K562 (cell line): ENCODE measurements around the gene GPR107. TPM values are rescaled to one million over a fixed set of nuclear protein-coding genes. Genes with fewer than 3 reads are reported as not detected.

ENCODE experiments used
- CBX1 ChIP-seq: sonication (generic); IDR thresholded peaks from 2 replicates; pipeline ENCODE4 v1.6.1; 2016; ENCODE audit warnings: antibody characterized with exemption, low read depth, mild to moderate bottlenecking
- EZH2 ChIP-seq: IDR thresholded peaks from 2 replicates; pipeline ENCODE4 v1.6.1; 2012; ENCODE audit warnings: low read depth, mild to moderate bottlenecking, inconsistent platforms, low read length, borderline replicate concordance
- HMGN3 ChIP-seq: IDR thresholded peaks from 2 replicates; pipeline ENCODE4 v1.6.1; 2011; ENCODE audit warnings: borderline replicate concordance, low read depth, mild to moderate bottlenecking, mixed read lengths, low read length; ENCODE audit not compliant: insufficient read length; ENCODE audit errors: extremely low read depth
- KDM5B ChIP-seq: fragments of 200-600 bp; sonication (generic); IDR thresholded peaks from 2 replicates; pipeline ENCODE4 v1.6.1; 2012; ENCODE audit warnings: low read depth, mild to moderate bottlenecking, moderate library complexity, low read length, control low read depth, inconsistent platforms; ENCODE audit not compliant: insufficient replicate concordance
- PHB ChIP-seq: fragments of 250-450 bp; sonication (Bioruptor Pico); IDR thresholded peaks from 2 replicates; pipeline ENCODE4 v1.5.0; 2021
- RBM15 ChIP-seq: fragments of 200-400 bp; formaldehyde crosslinking; IDR thresholded peaks from 2 replicates; pipeline ENCODE4 v1.6.1; 2018; ENCODE audit warnings: mild to moderate bottlenecking, low read length, moderate library complexity; ENCODE audit not compliant: insufficient read depth
- SRSF3 ChIP-seq: fragments of 200-400 bp; formaldehyde crosslinking; IDR thresholded peaks from 2 replicates; pipeline ENCODE4 v1.6.1; 2016; ENCODE audit warnings: mild to moderate bottlenecking, low read length, moderate library complexity; ENCODE audit not compliant: insufficient read depth
- TAF7 ChIP-seq: fragments of 450-650 bp; IDR thresholded peaks from 2 replicates; pipeline ENCODE4 v1.6.1; 2016; ENCODE audit warnings: missing genetic modification characterization, missing compliant biosample characterization
- TSC22D4 ChIP-seq: fragments of 450-650 bp; IDR thresholded peaks from 2 replicates; pipeline ENCODE4 v1.6.1; 2016; ENCODE audit warnings: missing genetic modification characterization, missing biosample characterization, control low read depth
- ZNF134 ChIP-seq: fragments of 250-450 bp; sonication (Bioruptor Pico); conservative IDR thresholded peaks from 2 replicates; pipeline ENCODE4 v1.4.0; 2020
- ZNF384 ChIP-seq: IDR thresholded peaks from 2 replicates; pipeline ENCODE4 v1.6.1; 2012; ENCODE audit warnings: low read depth, low read length, improper control_type of control experiment
- polyA plus RNA-seq, 8 experiments: library from polyadenylated mRNA; depleted of rRNA in 4 of 8; stranded (reverse) in 5 of 8; unstranded in 3 of 8; fragments of >200 nt; fragmentation: Nextera tagmentation in 2 of 8; fragmentation: Illumina TruSeq in 1 of 8; extraction: Ambion mirVana in 2 of 8; extraction: Trizol in 1 of 8; gene quantifications; 2 replicates each; pipeline versions ENCODE4 v1.2.1 to v1.2.3, GENCODE V29; 2011 to 2014; ENCODE audit warnings: inconsistent platforms in 1 of 8, missing spikeins in 1 of 8
- total RNA-seq, 7 experiments: library from RNA; depleted of rRNA in 6 of 7; stranded (reverse); fragments of >200 nt in 6 of 7; fragmentation: Illumina TruSeq in 2 of 7; extraction: Trizol in 2 of 7; gene quantifications; 2 replicates each; pipeline versions ENCODE4 v1.2.1 to v1.2.3, GENCODE V29; 2011 to 2021; ENCODE audit warnings: low replicate concordance in 1 of 7
- TF ChIP-seq, protein P1 (sequence below): sonication (generic); formaldehyde crosslinking; IDR thresholded peaks from 2 replicates; pipeline ENCODE4 v1.8.1; 2023; ENCODE audit warnings: mild to moderate bottlenecking, missing genetic modification reagents
- TF ChIP-seq, protein P2 (sequence below): fragments of 450-650 bp; IDR thresholded peaks from 2 replicates; pipeline ENCODE4 v1.6.1; 2016; ENCODE audit warnings: low read depth
- TF ChIP-seq, protein P3 (sequence below): fragments of 450-650 bp; IDR thresholded peaks from 2 replicates; pipeline ENCODE4 v1.7.0; 2016; ENCODE audit warnings: borderline replicate concordance

GPR107 gene
- total and polyA plus RNA-seq, 9 of the 15 experiments (the other 6 are each of a cell fraction or from before 2014, with no cell fraction given): 3.2 to 34.6 (median 14.4) TPM

DNA sequence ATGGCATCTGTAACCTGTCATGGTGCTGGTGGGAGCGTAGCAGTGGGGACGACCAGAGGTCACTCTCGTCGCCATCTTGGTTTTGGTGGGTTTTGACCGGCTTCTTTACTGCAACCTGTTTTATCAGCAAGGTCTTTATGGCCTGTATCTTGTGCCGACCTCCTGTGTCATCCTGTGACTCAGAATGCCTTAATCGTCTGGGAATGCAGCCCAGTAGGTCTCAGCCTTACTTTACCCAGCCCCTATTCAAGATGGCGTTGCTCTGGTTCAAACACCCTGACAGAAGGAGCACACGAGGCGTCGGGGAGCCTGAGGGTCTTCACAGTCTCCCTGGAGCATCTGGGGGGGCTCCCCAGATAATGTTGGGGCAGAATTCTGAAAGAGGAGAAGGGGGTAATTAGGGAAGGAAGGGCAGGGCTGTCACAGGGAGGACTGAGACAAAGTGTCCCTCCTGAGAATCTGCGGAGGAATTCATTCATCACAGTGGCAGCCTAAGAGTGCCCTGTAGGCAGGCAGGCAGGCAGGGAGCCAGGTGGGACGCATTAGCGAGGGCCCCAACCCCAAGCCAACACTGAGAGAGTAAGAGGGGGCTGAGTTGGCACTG lies 97.2 kb downstream of the GPR107 start (continued):
- TF ChIP-seq CBX1 (no peak), PHB (CRISPR knock-in tag) (no peak), KDM5B (no peak), ZNF134 (CRISPR knock-in tag) (peak; percentile 70; the same call in 1 of the 2 replicates), TAF7 (peak; percentile 82), TSC22D4 (tag) (no peak), HMGN3 (no peak), RBM15 (no peak), EZH2 (no peak), SRSF3 (no peak), ZNF384 (no peak)
- TF ChIP-seq, protein P1, sequence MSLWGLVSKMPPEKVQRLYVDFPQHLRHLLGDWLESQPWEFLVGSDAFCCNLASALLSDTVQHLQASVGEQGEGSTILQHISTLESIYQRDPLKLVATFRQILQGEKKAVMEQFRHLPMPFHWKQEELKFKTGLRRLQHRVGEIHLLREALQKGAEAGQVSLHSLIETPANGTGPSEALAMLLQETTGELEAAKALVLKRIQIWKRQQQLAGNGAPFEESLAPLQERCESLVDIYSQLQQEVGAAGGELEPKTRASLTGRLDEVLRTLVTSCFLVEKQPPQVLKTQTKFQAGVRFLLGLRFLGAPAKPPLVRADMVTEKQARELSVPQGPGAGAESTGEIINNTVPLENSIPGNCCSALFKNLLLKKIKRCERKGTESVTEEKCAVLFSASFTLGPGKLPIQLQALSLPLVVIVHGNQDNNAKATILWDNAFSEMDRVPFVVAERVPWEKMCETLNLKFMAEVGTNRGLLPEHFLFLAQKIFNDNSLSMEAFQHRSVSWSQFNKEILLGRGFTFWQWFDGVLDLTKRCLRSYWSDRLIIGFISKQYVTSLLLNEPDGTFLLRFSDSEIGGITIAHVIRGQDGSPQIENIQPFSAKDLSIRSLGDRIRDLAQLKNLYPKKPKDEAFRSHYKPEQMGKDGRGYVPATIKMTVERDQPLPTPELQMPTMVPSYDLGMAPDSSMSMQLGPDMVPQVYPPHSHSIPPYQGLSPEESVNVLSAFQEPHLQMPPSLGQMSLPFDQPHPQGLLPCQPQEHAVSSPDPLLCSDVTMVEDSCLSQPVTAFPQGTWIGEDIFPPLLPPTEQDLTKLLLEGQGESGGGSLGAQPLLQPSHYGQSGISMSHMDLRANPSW: no peak
- TF ChIP-seq, protein P2, sequence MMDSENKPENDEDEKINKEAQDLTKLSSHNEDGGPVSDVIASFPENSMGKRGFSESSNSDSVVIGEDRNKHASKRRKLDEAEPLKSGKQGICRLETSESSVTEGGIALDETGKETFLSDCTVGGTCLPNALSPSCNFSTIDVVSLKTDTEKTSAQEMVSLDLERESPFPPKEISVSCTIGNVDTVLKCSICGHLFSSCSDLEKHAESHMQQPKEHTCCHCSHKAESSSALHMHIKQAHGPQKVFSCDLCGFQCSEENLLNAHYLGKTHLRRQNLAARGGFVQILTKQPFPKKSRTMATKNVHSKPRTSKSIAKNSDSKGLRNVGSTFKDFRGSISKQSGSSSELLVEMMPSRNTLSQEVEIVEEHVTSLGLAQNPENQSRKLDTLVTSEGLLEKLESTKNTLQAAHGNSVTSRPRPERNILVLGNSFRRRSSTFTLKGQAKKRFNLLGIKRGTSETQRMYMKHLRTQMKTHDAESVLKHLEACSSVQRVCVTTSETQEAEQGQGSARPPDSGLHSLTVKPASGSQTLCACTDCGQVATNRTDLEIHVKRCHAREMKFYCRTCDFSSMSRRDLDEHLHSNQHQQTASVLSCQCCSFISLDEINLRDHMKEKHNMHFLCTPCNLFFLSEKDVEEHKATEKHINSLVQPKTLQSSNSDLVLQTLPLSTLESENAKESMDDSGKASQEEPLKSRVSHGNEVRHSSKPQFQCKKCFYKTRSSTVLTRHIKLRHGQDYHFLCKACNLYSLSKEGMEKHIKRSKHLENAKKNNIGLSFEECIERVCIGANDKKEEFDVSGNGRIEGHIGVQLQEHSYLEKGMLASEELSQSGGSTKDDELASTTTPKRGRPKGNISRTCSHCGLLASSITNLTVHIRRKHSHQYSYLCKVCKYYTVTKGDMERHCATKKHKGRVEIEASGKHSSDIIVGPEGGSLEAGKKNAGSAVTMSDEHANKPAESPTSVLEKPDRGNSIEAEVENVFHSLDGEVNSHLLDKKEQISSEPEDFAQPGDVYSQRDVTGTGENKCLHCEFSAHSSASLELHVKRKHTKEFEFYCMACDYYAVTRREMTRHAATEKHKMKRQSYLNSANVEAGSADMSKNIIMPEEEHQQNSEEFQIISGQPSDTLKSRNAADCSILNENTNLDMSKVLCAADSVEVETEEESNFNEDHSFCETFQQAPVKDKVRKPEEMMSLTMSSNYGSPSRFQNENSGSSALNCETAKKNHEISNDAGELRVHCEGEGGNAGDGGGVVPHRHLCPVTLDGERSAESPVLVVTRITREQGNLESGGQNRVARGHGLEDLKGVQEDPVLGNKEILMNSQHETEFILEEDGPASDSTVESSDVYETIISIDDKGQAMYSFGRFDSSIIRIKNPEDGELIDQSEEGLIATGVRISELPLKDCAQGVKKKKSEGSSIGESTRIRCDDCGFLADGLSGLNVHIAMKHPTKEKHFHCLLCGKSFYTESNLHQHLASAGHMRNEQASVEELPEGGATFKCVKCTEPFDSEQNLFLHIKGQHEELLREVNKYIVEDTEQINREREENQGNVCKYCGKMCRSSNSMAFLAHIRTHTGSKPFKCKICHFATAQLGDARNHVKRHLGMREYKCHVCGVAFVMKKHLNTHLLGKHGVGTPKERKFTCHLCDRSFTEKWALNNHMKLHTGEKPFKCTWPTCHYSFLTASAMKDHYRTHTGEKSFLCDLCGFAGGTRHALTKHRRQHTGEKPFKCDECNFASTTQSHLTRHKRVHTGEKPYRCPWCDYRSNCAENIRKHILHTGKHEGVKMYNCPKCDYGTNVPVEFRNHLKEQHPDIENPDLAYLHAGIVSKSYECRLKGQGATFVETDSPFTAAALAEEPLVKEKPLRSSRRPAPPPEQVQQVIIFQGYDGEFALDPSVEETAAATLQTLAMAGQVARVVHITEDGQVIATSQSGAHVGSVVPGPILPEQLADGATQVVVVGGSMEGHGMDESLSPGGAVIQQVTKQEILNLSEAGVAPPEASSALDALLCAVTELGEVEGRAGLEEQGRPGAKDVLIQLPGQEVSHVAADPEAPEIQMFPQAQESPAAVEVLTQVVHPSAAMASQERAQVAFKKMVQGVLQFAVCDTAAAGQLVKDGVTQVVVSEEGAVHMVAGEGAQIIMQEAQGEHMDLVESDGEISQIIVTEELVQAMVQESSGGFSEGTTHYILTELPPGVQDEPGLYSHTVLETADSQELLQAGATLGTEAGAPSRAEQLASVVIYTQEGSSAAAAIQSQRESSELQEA: no peak
- TF ChIP-seq, protein P3, sequence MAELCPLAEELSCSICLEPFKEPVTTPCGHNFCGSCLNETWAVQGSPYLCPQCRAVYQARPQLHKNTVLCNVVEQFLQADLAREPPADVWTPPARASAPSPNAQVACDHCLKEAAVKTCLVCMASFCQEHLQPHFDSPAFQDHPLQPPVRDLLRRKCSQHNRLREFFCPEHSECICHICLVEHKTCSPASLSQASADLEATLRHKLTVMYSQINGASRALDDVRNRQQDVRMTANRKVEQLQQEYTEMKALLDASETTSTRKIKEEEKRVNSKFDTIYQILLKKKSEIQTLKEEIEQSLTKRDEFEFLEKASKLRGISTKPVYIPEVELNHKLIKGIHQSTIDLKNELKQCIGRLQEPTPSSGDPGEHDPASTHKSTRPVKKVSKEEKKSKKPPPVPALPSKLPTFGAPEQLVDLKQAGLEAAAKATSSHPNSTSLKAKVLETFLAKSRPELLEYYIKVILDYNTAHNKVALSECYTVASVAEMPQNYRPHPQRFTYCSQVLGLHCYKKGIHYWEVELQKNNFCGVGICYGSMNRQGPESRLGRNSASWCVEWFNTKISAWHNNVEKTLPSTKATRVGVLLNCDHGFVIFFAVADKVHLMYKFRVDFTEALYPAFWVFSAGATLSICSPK: no peak
